HG03196 (cell line): ENCODE measurements around the gene TGM1.
"Not testable (repeated sequence)": the region's sequence is repeated elsewhere in the genome, so short reads cannot be mapped to it uniquely, and the experiment has no call there.

Source experiments
- ATAC-seq: cut with Tn5 transposase; IDR thresholded peaks from one replicate; pipeline ENCODE4 v1.9.1; 2021; ENCODE audit not compliant: unreplicated experiment

TGM1 gene

GRCh38 chr14:24234095-24235005 lies 28.6 kb downstream of the TGM1 start:
- ATAC-seq, result no peak

- no peak for ATAC-seq
These were observed 29.5 kb downstream of the TGM1 start for GRCh38 chr14:24233538-24233866.

GRCh38 chr14:24232645-24233537 lies 30.1 kb downstream of the TGM1 start, which contains the start of gene GMPR2:
TSS of gene GMPR2 (plus strand) at chr14:24232929. CDS start at chr14:24233254, 325 bp downstream.
- peak; percentile 47 for ATAC-seq

- ATAC-seq, result peak; percentile 76
These were observed 30.8 kb downstream of the TGM1 start, which contains the start of gene NEDD8 for GRCh38 chr14:24232121-24232644. TSS of gene NEDD8 (minus strand) at chr14:24232367. CDS start at chr14:24232267, 100 bp downstream.

GRCh38 chr14:24231263-24232120 lies 31.5 kb downstream of the TGM1 start:
- ATAC-seq, result no peak

- no peak for ATAC-seq
These were observed 34.1 kb downstream of the TGM1 start for GRCh38 chr14:24228902-24229301.

GRCh38 chr14:24226473-24226872 lies 36.5 kb downstream of the TGM1 start:
- no peak for ATAC-seq

- ATAC-seq, result no peak
These were observed 38.3 kb downstream of the TGM1 start for GRCh38 chr14:24224618-24225071.

GRCh38 chr14:24222987-24223386 lies 40.0 kb downstream of the TGM1 start:
- ATAC-seq, result not testable (repeated sequence)

GRCh38 chr14:24219521-24219920 lies 43.5 kb downstream of the TGM1 start:
- no peak for ATAC-seq

GRCh38 chr14:24219080-24219479 lies 43.9 kb downstream of the TGM1 start:
- no peak for ATAC-seq

- ATAC-seq, result not testable (repeated sequence)
These were observed 46.1 kb downstream of the TGM1 start for GRCh38 chr14:24216876-24217275.

- no peak for ATAC-seq
These were observed 46.7 kb downstream of the TGM1 start for GRCh38 chr14:24216345-24216699.

- peak; percentile 65 for ATAC-seq
These were observed 47.3 kb downstream of the TGM1 start, which contains the start of gene MDP1 for GRCh38 chr14:24215495-24216344. TSS of gene MDP1 (minus strand) at chr14:24216066. CDS start at chr14:24215955, 111 bp downstream.

GRCh38 chr14:24213866-24214662 lies 48.9 kb downstream of the TGM1 start:
- ATAC-seq, result no peak

GRCh38 chr14:24212924-24213865 lies 49.8 kb downstream of the TGM1 start, which contains the start of gene CHMP4A:
TSS of gene CHMP4A (minus strand) at chr14:24213488. CDS start at chr14:24213439, 49 bp downstream.
- ATAC-seq, result peak; percentile 82

GRCh38 chr14:24211311-24211710 lies 51.7 kb downstream of the TGM1 start:
- ATAC-seq, result no peak
